GM23338 (cell line): Measurements from ENCODE around the gene PTPN12. TPM values are rescaled to one million over a fixed set of nuclear protein-coding genes. Genes with fewer than 3 reads are reported as not detected.

Experiments
- CREB1 ChIP-seq: fragments of 250-450 bp; sonication (Bioruptor Pico); IDR thresholded peaks from 2 replicates; pipeline ENCODE4 v1.5.0; 2020; ENCODE audit warnings: low read depth, mild to moderate bottlenecking, moderate library complexity
- EZH2phosphoT487 ChIP-seq: fragments of 200-600 bp; sonication (generic); IDR thresholded peaks from one replicate; pipeline ENCODE4 v1.8.1; 2018; ENCODE audit warnings: antibody characterized with exemption; ENCODE audit not compliant: unreplicated experiment
- JUNB ChIP-seq: IDR thresholded peaks from one replicate; pipeline ENCODE4 v1.6.1; 2016; ENCODE audit warnings: antibody characterized with exemption; ENCODE audit not compliant: unreplicated experiment
- NANOG ChIP-seq: IDR thresholded peaks from 2 replicates; pipeline ENCODE4 v1.6.1; 2016; ENCODE audit warnings: antibody characterized with exemption, borderline replicate concordance
- POLR2AphosphoS5 ChIP-seq: IDR thresholded peaks from 2 replicates; pipeline ENCODE4 v1.6.1; 2016; ENCODE audit warnings: antibody characterized with exemption, low read depth
- REST ChIP-seq: IDR thresholded peaks from one replicate; pipeline ENCODE4 v1.6.1; 2018; ENCODE audit warnings: antibody characterized with exemption; ENCODE audit not compliant: unreplicated experiment
- ZNF114 ChIP-seq: fragments of 250-450 bp; sonication (Bioruptor Pico); IDR thresholded peaks from 2 replicates; pipeline ENCODE4 v1.5.0; 2020; ENCODE audit warnings: mild to moderate bottlenecking, moderate library complexity
- ZNF462 ChIP-seq: fragments of 250-450 bp; sonication (Bioruptor Pico); IDR thresholded peaks from 2 replicates; pipeline ENCODE4 v1.5.0; 2020; ENCODE audit warnings: mild to moderate bottlenecking, moderate library complexity
- polyA plus RNA-seq: library from polyadenylated mRNA; unstranded; fragments of >200 nt; fragmentation: Nextera tagmentation; extraction: Ambion mirVana; gene quantifications from 2 replicates; pipeline ENCODE4 v1.2.1, GENCODE V29; 2016
- total RNA-seq: library from RNA; depleted of rRNA; stranded (reverse); fragments of >200 nt; shearing (Covaris generic); gene quantifications from 2 replicates; pipeline ENCODE4 v1.2.3, GENCODE V29; 2014

The PTPN12 gene
- total and polyA plus RNA-seq, 2 experiments from 2014 or later, result 58.8 to 187 TPM

DNA sequence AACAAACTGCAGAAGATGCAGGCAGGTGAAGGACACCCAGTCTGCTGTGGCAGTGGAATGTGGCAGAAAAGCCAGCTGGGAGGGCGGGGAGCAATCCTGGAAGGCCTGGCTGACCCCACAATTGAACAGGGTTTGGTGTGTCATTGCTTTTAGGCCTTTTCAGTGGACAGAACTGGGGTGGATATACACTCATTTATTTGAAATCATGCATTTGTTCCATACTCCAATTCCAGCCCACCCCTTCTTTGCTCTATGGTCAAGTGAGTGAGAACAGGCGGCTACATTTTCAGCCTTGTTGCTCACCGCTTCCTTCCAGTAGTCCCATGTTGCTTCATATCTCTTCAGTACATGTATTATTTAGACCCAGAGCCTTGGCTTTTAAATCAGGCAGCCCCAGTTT lies 39.8 kb downstream of the PTPN12 start (continued):
- TF ChIP-seq ZNF462 (CRISPR knock-in tag) (no peak), REST (no peak), EZH2phosphoT487 (no peak), JUNB (no peak), POLR2AphosphoS5 (no peak), NANOG (no peak), CREB1 (CRISPR knock-in tag) (no peak), ZNF114 (CRISPR knock-in tag) (no peak)
